Breast epithelium (tissue), 4 donors: ENCODE results near the gene TEX22. TPM values are rescaled to one million over a fixed set of nuclear protein-coding genes. Genes with fewer than 3 reads are reported as not detected.
A peak's percentile ranks its signal among the peaks of the same experiment; 100 is the strongest.

Experiments
- DNase-seq, 2 donors: peaks; one replicate each; pipeline ENCODE4 v3.0.0-alpha.2; 2019; ENCODE audit warnings: low spot score in 2 of 2
- H3K27ac ChIP-seq, 2 donors: fragments of 200-600 bp; sonication (generic) in 1 of 2; one replicate each; pipeline ENCODE4 v1.5.1; 2016 to 2019; ENCODE audit warnings: mild to moderate bottlenecking in 1 of 2
- H3K27me3 ChIP-seq, 2 donors: fragments of 200-600 bp; sonication (generic) in 1 of 2; one replicate each; pipeline versions ENCODE4 v1.5.1 to v1.6.0; 2017 to 2019; ENCODE audit warnings: control low read depth in 1 of 2, mild to moderate bottlenecking in 1 of 2
- H3K36me3 ChIP-seq: fragments of 200-600 bp; one replicate; pipeline ENCODE4 v1.5.1; 2019
- H3K4me1 ChIP-seq, 2 donors: fragments of 200-600 bp; sonication (generic); one replicate each; pipeline ENCODE4 v1.5.1; 2016 to 2019; ENCODE audit warnings: control low read depth in 1 of 2
- H3K4me3 ChIP-seq, 3 donors: fragments of 200-600 bp; sonication (generic); 1 replicate in 2 of 3; 2 replicates in 1 of 3; pipeline ENCODE4 v1.5.1; 2016 to 2019; ENCODE audit warnings: mild to moderate bottlenecking in 3 of 3, moderate library complexity in 2 of 3
- H3K9me3 ChIP-seq, 2 donors: fragments of 200-600 bp; sonication (generic) in 1 of 2; one replicate each; pipeline ENCODE4 v1.5.1; 2016 to 2019; ENCODE audit warnings: control low read depth in 1 of 2
- CTCF ChIP-seq, 3 donors: fragments of 450-650 bp; IDR thresholded peaks; one replicate each; pipeline ENCODE4 v1.5.1; 2016 to 2017; ENCODE audit warnings: antibody characterized with exemption in 3 of 3, mild to moderate bottlenecking in 3 of 3, moderate library complexity in 3 of 3
- POLR2A ChIP-seq: fragments of 450-650 bp; IDR thresholded peaks from one replicate; pipeline ENCODE4 v1.6.1; 2016; ENCODE audit warnings: antibody characterized with exemption, mild to moderate bottlenecking, moderate library complexity
- POLR2AphosphoS5 ChIP-seq, 3 donors: sonication (generic); formaldehyde crosslinking; IDR thresholded peaks; one replicate each; pipeline ENCODE4 v1.6.1; 2017; ENCODE audit warnings: antibody characterized with exemption in 3 of 3
- intact Hi-C: fragments of 100-400 bp; cut with DNase I; formaldehyde crosslinking; loops from one replicate; pipeline ENCODE4 v1.15.1; 2023; ENCODE audit warnings: low total_unique reads
- total RNA-seq, 3 donors: library from RNA; depleted of rRNA; stranded (reverse); fragments of >200 nt; gene quantifications; one replicate each; pipeline ENCODE4 v1.1.0, GENCODE V29; 2016

TEX22 gene
- total RNA-seq, 3 donors from 2014 or later: 0.33 to 0.64 (median 0.59) TPM

DNA sequence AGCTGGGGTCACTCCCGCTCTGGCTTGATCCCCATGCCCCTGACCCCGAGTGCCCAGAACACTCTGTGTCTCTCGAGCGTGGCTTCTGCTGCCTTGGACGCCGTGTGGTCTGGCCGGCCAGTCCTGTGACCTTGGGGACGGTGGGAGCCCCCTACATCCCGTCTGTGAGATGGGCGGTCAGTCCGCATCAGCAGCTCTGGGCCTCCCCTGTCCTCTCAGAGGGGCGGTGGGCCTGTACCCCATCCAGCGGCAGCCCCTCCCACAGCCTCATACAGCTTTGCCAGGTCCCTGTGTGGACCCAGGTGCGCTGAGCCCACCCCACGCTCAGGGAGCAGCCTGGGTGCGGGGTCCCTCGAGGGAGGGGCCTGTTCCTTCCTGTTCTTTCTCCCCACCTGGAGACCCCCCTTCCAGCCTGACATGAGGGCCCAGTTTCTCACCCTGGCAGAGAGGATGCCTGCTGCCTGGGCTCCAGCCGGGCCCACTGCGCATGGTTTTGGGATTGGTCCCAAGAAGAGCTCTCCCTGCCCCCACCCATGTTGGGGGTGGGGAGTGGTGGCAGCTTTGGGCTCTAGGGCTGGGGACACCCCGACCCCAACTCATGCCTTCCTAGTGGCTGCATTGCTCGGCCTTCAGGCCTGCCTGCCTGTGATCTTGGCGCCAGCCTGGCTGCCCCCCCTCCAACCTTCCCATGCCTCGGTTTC is 22.8 kb downstream of the TEX22 start:
- no peak for DNase-seq
- intact Hi-C loops: no loop called here
- no peaks in the 10 kb centered on the region for H3K9me3 ChIP-seq

GRCh38 chr14:105421723-105422615 is 23.6 kb downstream of the TEX22 start:
- Histone ChIP-seq H3K4me1 (peaks cover 16 to 17% of the 10 kb centered on the region in 2 donors), H3K9me3 (peaks cover 0 to 2% of the 10 kb centered on the region in 2 donors), H3K27me3 (no peaks in the 10 kb centered on the region), H3K27ac (peak overlapping the region; percentile 73 to 84), H3K36me3 (no peaks in the 10 kb centered on the region), H3K4me3 (peak overlapping the region in 2 of 3 donors; percentile 71 to 79)
- intact Hi-C loops: no loop called here
- no peak for TF ChIP-seq POLR2AphosphoS5 (IDR thresholded peaks at IDR 0.05)
- TF ChIP-seq POLR2A: no peak
- DNase-seq: no peak

More for the DNA sequence above, 22.8 kb downstream of the TEX22 start:
- no peak for TF ChIP-seq POLR2A
- TF ChIP-seq CTCF (IDR thresholded peaks at IDR 0.05): no peak
- no peak for TF ChIP-seq POLR2AphosphoS5 (IDR thresholded peaks at IDR 0.05)
- Histone ChIP-seq H3K27me3 (no peaks in the 10 kb centered on the region), H3K36me3 (no peaks in the 10 kb centered on the region), H3K4me1 (peaks cover 16 to 17% of the 10 kb centered on the region in 2 donors), H3K27ac (peak overlapping the region; percentile 73 to 84), H3K4me3 (peak overlapping the region; percentile 68 to 79 (median 71))

DNA sequence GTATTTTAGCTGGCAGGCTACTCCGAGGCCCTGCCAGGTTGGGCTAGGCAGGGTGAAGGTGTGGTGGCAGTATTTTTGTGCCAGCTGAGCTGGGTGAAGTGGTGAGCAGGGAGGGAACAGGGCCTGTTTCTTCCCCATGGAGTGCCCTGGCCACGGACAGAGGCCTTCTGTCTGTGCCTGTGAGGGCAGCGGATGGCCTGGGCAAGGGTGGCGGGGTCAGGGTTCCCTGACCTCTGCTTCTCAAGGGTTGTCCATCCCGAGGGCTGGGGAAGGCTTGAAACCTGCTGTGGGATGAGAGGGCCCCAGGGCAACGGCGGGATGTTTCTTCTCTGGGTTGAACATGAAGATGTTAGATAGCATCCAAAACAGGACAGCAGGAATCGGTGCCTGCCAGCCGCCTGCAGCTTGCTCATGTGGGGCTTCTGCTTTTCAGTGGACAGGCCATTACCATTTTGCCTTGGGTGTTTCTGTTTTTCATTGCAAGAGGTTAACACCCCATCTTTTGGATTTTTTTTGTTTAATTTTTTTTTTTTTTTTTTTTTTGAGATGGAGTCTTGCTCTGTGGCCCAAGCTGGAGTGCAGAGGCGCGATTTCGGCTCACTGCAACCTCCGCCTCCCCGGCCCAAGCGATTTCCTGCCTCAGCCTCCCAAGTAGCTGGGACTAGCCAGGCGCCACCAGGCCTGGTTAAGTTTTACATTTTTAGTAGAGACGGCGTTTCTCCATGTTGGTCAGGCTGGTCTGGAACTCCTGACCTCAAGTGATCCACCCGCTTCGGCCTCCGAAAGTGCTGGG is 24.6 kb downstream of the TEX22 start:
- peaks cover 0 to 5% of the 10 kb centered on the region in 2 donors for H3K9me3 ChIP-seq
- peak overlapping the region; percentile 6 to 52 for H3K27ac ChIP-seq
- DNase-seq: no peak
- no peaks in the 10 kb centered on the region for H3K27me3 ChIP-seq
- no peak overlapping the region for H3K4me3 ChIP-seq
- no peak for TF ChIP-seq POLR2AphosphoS5 (IDR thresholded peaks at IDR 0.05)
- intact Hi-C loops: no loop called here
- peaks cover 16 to 17% of the 10 kb centered on the region in 2 donors for H3K4me1 ChIP-seq
- H3K36me3 ChIP-seq: no peaks in the 10 kb centered on the region

DNA sequence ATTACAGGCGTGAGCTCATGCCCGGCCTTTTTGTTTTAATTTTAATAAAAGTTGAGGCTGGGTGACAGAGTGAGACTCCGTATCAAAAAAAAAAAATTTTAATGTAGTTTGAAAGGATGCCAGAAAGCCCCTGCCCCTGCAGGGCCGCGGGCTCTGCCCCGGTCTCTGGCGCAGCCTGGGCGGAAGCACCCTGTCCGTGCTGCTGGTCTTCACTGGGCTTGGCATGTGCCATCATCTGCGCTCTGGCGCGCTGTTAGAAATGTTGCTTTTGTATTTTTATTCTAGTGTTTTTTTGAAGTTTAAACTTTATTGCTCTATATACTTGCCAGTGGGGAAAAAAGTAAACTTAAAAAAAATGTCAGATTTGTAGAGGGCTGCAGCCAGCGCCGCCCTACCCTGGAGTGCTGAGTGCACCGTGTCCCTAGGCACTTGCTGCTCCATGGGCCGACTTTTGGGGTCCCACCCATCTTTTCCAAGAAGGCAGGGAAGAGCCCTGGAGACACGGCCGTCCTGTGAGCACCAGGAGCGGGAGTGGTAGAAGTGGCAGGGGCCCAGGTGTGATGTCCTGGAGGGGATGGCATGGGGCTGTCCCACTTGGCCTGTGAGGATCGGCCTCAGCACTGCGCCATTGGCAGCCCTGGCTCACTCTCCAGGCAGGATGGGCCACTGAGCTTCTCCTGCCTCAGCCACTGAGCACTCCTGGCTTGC is 25.3 kb downstream of the TEX22 start:
- H3K4me1 ChIP-seq: peaks cover 14 to 17% of the 10 kb centered on the region in 2 donors
- H3K27me3 ChIP-seq: no peaks in the 10 kb centered on the region
- no peak overlapping the region for H3K27ac ChIP-seq
- intact Hi-C loops: no loop called here
- H3K36me3 ChIP-seq: no peaks in the 10 kb centered on the region
- TF ChIP-seq POLR2A: no peak
- no peak for TF ChIP-seq POLR2AphosphoS5 (IDR thresholded peaks at IDR 0.05)
- no peak for DNase-seq
- H3K4me3 ChIP-seq: no peak overlapping the region
- H3K9me3 ChIP-seq: peaks cover 0 to 5% of the 10 kb centered on the region in 2 donors

DNA sequence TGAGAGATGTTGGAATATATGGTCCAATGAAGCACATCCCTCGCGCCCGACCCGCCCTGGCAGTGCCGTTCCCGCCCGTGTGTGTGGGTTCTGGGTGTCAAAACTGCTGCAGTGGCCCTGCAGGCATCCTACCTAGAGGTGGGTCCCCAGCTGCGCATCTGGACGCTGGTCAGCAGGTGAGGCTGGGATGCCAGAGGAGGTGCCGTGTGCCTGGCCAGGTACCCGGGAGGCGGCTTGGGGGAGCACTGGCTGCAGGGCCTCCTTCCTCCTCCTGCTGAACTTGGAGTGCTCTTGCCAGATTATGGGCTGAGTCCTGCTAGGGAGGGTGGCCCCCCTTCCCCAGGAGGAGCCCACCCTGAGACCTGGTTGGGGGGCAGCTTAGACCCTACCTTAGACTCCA is 26.5 kb downstream of the TEX22 start:
- no peak overlapping the region for H3K4me3 ChIP-seq
- DNase-seq: no peak
- H3K4me1 ChIP-seq: peaks cover 8 to 11% of the 10 kb centered on the region in 2 donors
- H3K27ac ChIP-seq: no peak overlapping the region
- no peaks in the 10 kb centered on the region for H3K27me3 ChIP-seq
- H3K9me3 ChIP-seq: peaks cover 0 to 5% of the 10 kb centered on the region in 2 donors
- intact Hi-C loops: no loop called here
- TF ChIP-seq POLR2A (no peak), POLR2AphosphoS5 (IDR thresholded peaks at IDR 0.05) (no peak), CTCF (IDR thresholded peaks at IDR 0.05) (no peak)
- H3K36me3 ChIP-seq: no peaks in the 10 kb centered on the region

GRCh38 chr14:105425823-105426247 is 27.5 kb downstream of the TEX22 start:
- no peak for TF ChIP-seq POLR2AphosphoS5 (IDR thresholded peaks at IDR 0.05)
- no peak for TF ChIP-seq CTCF (IDR thresholded peaks at IDR 0.05)
- TF ChIP-seq POLR2A: no peak
- Histone ChIP-seq H3K27me3 (no peaks in the 10 kb centered on the region), H3K9me3 (peaks cover 0 to 5% of the 10 kb centered on the region in 2 donors), H3K4me1 (peaks cover 6 to 13% of the 10 kb centered on the region in 2 donors), H3K4me3 (no peak overlapping the region), H3K36me3 (no peaks in the 10 kb centered on the region), H3K27ac (no peak overlapping the region)
- intact Hi-C loops: no loop called here
- no peak for DNase-seq
